Ishikawa (cell line): ENCODE results near the gene KLHL6.

ENCODE experiments used
- CEBPB ChIP-seq: IDR thresholded peaks from 2 replicates; pipeline ENCODE4 v1.6.1; 2012
- CREB1 ChIP-seq: IDR thresholded peaks from 2 replicates; pipeline ENCODE4 v1.6.1; 2012; ENCODE audit warnings: low read depth
- EGR1 ChIP-seq: IDR thresholded peaks from 2 replicates; pipeline ENCODE4 v1.6.1; 2012
- EP300 ChIP-seq: IDR thresholded peaks from 2 replicates; pipeline ENCODE4 v1.6.1; 2012; ENCODE audit warnings: borderline replicate concordance
- FOXM1 ChIP-seq: IDR thresholded peaks from 2 replicates; pipeline ENCODE4 v1.6.1; 2012; ENCODE audit warnings: low read depth, borderline replicate concordance
- NFIC ChIP-seq: IDR thresholded peaks from 2 replicates; pipeline ENCODE4 v1.6.1; 2012
- RAD21 ChIP-seq: IDR thresholded peaks from 2 replicates; pipeline ENCODE4 v1.6.1; 2012; ENCODE audit warnings: low read depth
- REST ChIP-seq: IDR thresholded peaks from 2 replicates; pipeline ENCODE4 v1.6.1; 2012; ENCODE audit warnings: low read depth, mild to moderate bottlenecking
- TAF1 ChIP-seq: IDR thresholded peaks from 2 replicates; pipeline ENCODE4 v1.6.1; 2012; ENCODE audit warnings: low read depth, mild to moderate bottlenecking
- TCF12 ChIP-seq: IDR thresholded peaks from 2 replicates; pipeline ENCODE4 v1.6.1; 2012; ENCODE audit warnings: low read depth
- TEAD4 ChIP-seq: IDR thresholded peaks from 2 replicates; pipeline ENCODE4 v1.6.1; 2012
- YY1 ChIP-seq: IDR thresholded peaks from 2 replicates; pipeline ENCODE4 v1.6.1; 2012; ENCODE audit warnings: low read depth
- ZBTB7A ChIP-seq: IDR thresholded peaks from 2 replicates; pipeline ENCODE4 v1.6.1; 2012; ENCODE audit warnings: low read depth
- TF ChIP-seq, protein P1 (sequence below): IDR thresholded peaks from 2 replicates; pipeline ENCODE4 v1.6.1; 2012
- TF ChIP-seq, protein P2 (sequence below): IDR thresholded peaks from 2 replicates; pipeline ENCODE4 v1.6.1; 2012

The KLHL6 gene

GRCh38 chr3:183578179-183578578, 22.7 kb upstream of the KLHL6 start:
- TF ChIP-seq TAF1 (no peak), RAD21 (no peak), FOXM1 (no peak)

DNA sequence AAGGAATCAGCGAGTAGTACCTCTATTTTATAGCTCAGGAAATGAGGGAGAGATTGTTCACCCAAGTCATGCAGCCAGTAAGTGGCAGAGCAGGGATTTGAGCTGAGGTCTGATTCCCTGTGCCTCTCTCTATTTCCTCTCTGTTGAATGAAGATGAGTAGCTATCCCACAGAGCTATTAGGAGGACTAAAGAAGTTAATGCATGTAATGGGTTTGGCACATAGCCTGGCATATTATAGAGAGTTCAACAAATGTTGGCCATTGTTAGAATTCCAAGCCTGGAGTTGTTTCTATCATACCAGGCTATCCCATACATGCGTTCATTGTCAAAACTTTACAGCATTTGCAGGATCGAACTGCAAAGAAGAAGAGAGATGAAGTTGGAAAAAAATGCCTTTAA, 21.8 kb upstream of the KLHL6 start:
- TF ChIP-seq, protein P1, sequence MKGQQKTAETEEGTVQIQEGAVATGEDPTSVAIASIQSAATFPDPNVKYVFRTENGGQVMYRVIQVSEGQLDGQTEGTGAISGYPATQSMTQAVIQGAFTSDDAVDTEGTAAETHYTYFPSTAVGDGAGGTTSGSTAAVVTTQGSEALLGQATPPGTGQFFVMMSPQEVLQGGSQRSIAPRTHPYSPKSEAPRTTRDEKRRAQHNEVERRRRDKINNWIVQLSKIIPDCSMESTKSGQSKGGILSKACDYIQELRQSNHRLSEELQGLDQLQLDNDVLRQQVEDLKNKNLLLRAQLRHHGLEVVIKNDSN: no peak
- TF ChIP-seq FOXM1 (no peak), TCF12 (no peak), EP300 (no peak), CREB1 (no peak), NFIC (no peak), EGR1 (no peak), TAF1 (no peak), RAD21 (no peak), YY1 (no peak), REST (no peak), CEBPB (no peak)
- TF ChIP-seq, protein P2, sequence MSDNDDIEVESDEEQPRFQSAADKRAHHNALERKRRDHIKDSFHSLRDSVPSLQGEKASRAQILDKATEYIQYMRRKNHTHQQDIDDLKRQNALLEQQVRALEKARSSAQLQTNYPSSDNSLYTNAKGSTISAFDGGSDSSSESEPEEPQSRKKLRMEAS: no peak

DNA sequence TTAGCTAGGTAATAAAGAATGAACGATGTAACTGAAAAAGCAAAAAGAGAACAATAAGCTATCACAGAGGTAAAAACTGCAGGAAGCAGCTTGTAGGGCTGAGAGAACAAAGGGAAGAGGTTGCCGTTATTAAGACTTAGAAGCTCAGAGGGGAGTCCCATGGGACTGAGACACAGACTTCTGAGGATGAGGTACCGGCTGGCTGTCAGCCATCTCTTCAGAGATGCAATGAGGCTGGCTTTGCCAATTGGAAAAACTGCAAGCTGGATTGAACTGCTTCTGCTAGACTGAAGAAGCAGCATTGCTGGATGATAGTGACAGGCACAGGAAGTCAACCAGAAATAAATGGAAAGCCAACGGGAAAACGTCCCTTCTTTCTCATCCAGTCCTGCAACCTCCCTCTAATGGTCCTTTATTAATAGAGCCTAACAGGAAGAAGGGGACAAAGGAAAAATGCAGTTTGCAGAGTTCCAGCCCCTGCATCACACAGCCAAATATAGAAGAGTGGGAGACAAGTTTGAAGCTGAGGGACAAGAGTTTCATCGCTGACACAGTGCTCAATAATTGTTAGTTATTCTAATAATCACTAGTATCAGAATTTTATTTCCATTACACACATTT, 21.1 kb upstream of the KLHL6 start:
- TF ChIP-seq YY1 (no peak), ZBTB7A (no peak), FOXM1 (no peak), EGR1 (no peak), NFIC (no peak), REST (no peak), TAF1 (no peak), TCF12 (no peak), EP300 (no peak), CREB1 (no peak), TEAD4 (no peak), RAD21 (no peak), CEBPB (no peak)
- TF ChIP-seq, protein P2: no peak
- TF ChIP-seq, protein P1: no peak

DNA sequence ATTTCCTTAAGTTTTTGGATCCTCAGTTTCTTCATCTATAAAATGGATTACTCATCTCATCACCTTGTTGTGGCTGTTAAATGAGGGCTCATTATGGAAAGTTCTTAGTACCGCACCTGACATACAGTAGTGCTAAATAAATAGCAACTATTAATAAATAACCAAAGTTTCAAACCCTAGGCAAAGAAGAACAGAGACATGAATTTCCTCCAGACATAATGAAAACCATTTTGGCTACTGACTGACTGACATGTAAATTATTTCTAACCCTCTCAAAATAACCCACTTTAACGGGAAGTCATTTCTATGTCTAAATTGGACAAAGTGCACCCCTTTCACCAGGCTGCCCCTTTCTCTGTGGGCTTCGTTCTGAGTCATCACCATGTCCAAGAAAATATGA, 17.4 kb upstream of the KLHL6 start:
- TF ChIP-seq TEAD4 (no peak), TAF1 (no peak), NFIC (no peak), REST (no peak), RAD21 (no peak), CREB1 (no peak), EGR1 (no peak), FOXM1 (no peak), EP300 (no peak), YY1 (no peak), ZBTB7A (no peak), TCF12 (no peak), CEBPB (no peak)
- TF ChIP-seq, protein P2: no peak
